Keratinocyte (primary cell): ENCODE measurements around the gene PARD3B. TPM values are rescaled to one million over a fixed set of nuclear protein-coding genes. Genes with fewer than 3 reads are reported as not detected.

Experiments
- DNase-seq: peaks from one replicate; pipeline ENCODE4 v3.0.0-alpha.2; 2011; ENCODE audit warnings: low read depth, missing footprints, low spot score
- FAIRE-seq: peaks from 2 replicates; lab custom pipeline; 2011; peaks lifted over from hg19 to GRCh38; lab: Jason Lieb, UNC
- H2AFZ ChIP-seq: 2 replicates; pipeline ENCODE4 v1.6.0; 2012; ENCODE audit warnings: low read length, control low read depth, inconsistent platforms; ENCODE audit not compliant: control insufficient read depth
- H3K27ac ChIP-seq: 2 replicates; pipeline ENCODE4 v1.5.1; 2011; ENCODE audit warnings: low read length; ENCODE audit not compliant: control insufficient read depth, insufficient read depth
- H3K27me3 ChIP-seq: 3 replicates; pipeline ENCODE4 v1.6.0; 2011; ENCODE audit warnings: low read length; ENCODE audit not compliant: control insufficient read depth, insufficient read depth; ENCODE audit errors: extremely low read depth
- H3K36me3 ChIP-seq, 2 experiments: 2 replicates in 1 of 2; 3 replicates in 1 of 2; pipeline ENCODE4 v1.5.1; 2011; ENCODE audit warnings: low read length in 2 of 2, mild to moderate bottlenecking in 1 of 2; ENCODE audit not compliant: control insufficient read depth in 2 of 2, insufficient read depth in 2 of 2; ENCODE audit errors: extremely low read depth in 1 of 2
- H3K4me1 ChIP-seq: 3 replicates; pipeline ENCODE4 v1.5.1; 2011; ENCODE audit warnings: low read length; ENCODE audit not compliant: control insufficient read depth, insufficient read depth; ENCODE audit errors: extremely low read depth
- H3K4me2 ChIP-seq: 3 replicates; pipeline ENCODE4 v1.6.0; 2011; ENCODE audit warnings: low read depth, low read length; ENCODE audit not compliant: control insufficient read depth, insufficient read depth; ENCODE audit errors: extremely low read depth
- H3K4me3 ChIP-seq, 3 experiments: fragments of 200-600 bp in 1 of 3; sonication (generic) in 1 of 3; 2 replicates in 2 of 3; 3 replicates in 1 of 3; pipeline ENCODE4 v1.5.1; 2011 to 2016; ENCODE audit warnings: low read length in 3 of 3, mild to moderate bottlenecking in 3 of 3, control low read depth in 2 of 3, inconsistent platforms in 1 of 3, low read depth in 1 of 3, mixed read lengths in 1 of 3, mixed run types in 1 of 3, moderate library complexity in 1 of 3; ENCODE audit not compliant: control insufficient read depth in 2 of 3, insufficient read depth in 2 of 3; ENCODE audit errors: extremely low read depth in 1 of 3
- H3K79me2 ChIP-seq: 2 replicates; pipeline ENCODE4 v1.6.0; 2012; ENCODE audit warnings: low read length; ENCODE audit not compliant: control insufficient read depth, insufficient read depth
- H3K9ac ChIP-seq: 3 replicates; pipeline ENCODE4 v1.6.0; 2011; ENCODE audit warnings: low read length; ENCODE audit not compliant: control insufficient read depth, insufficient read depth; ENCODE audit errors: extremely low read depth
- H3K9me1 ChIP-seq: 3 replicates; pipeline ENCODE4 v1.6.0; 2011; ENCODE audit warnings: low read length; ENCODE audit not compliant: control insufficient read depth, insufficient read depth; ENCODE audit errors: extremely low read depth
- H3K9me3 ChIP-seq: 2 replicates; pipeline ENCODE4 v1.5.1; 2012; ENCODE audit warnings: low read depth, low read length; ENCODE audit not compliant: control insufficient read depth
- H4K20me1 ChIP-seq: 3 replicates; pipeline ENCODE4 v1.6.0; 2011; ENCODE audit warnings: low read length; ENCODE audit not compliant: control insufficient read depth, insufficient read depth; ENCODE audit errors: extremely low read depth
- CTCF ChIP-seq, 3 experiments: IDR thresholded peaks in 1 of 3; conservative IDR thresholded peaks in 1 of 3; optimal IDR thresholded peaks in 1 of 3; 2 replicates in 2 of 3; 3 replicates in 1 of 3; pipeline versions ENCODE3 to v1.5.1; 2011; ENCODE audit warnings: low read length in 3 of 3, mild to moderate bottlenecking in 3 of 3, moderate library complexity in 2 of 3, control low read depth in 1 of 3, inconsistent platforms in 1 of 3; ENCODE audit not compliant: insufficient read depth in 2 of 3; ENCODE audit errors: extremely low read depth in 1 of 3
- EZH2 ChIP-seq: IDR thresholded peaks from one replicate; pipeline ENCODE4 v1.6.1; 2012; ENCODE audit warnings: inconsistent platforms, mild to moderate bottlenecking, low read length, moderate library complexity
- dilution Hi-C: fragments of 300-500 bp; cut with MboI; formaldehyde crosslinking; loops from one replicate; pipeline ENCODE4 v1.7.0; 2020; ENCODE audit warnings: low sequenced_read_pairs; ENCODE audit not compliant: extremely low pct_ligation_motif_present
- polyA plus RNA-seq, 5 experiments: library from polyadenylated mRNA; depleted of rRNA in 3 of 5; stranded (reverse) in 3 of 5; stranded (forward) in 1 of 5; unstranded in 1 of 5; fragments of >200 nt; gene quantifications; 1 replicate in 1 of 5; 2 replicates in 3 of 5; 3 replicates in 1 of 5; pipeline versions ENCODE4 v1.2.1 to v1.2.3, GENCODE V29; 2011 to 2012; ENCODE audit warnings: missing spikeins in 2 of 5, low read depth in 1 of 5, low replicate concordance in 1 of 5

The PARD3B gene
- polyA plus RNA-seq, 1 donor (not counting 4 experiments of a cell fraction or from before 2014, with no cell fraction given): 1.2 TPM

- FAIRE-seq: no peak
- Histone ChIP-seq H3K9ac (no peak overlapping the region), H3K27me3 (no peaks in the 10 kb centered on the region), H3K4me2 (no peak overlapping the region), H3K27ac (no peak overlapping the region), H4K20me1 (no peaks in the 10 kb centered on the region), H3K4me3 (no peak overlapping the region), H3K9me1 (no peaks in the 10 kb centered on the region), H3K79me2 (no peaks in the 10 kb centered on the region), H3K36me3 (no peaks in the 10 kb centered on the region), H2AFZ (no peak overlapping the region), H3K9me3 (no peaks in the 10 kb centered on the region), H3K4me1 (no peaks in the 10 kb centered on the region)
- no peak for DNase-seq
- dilution Hi-C loops: no loop called here
- TF ChIP-seq CTCF (optimal IDR thresholded peaks at IDR 0.05 in 1 of 3, IDR thresholded peaks at IDR 0.05 in 1 of 3, conservative IDR thresholded peaks at IDR 0.05 in 1 of 3; ENCODE audit: extremely low read depth in 1 of 3, insufficient read depth in 2 of 3, low read length in 3 of 3): no peak
- TF ChIP-seq EZH2: no peak
Measured at GRCh38 chr2:204647626-204648025, 102.4 kb downstream of the PARD3B start.

- H3K36me3 ChIP-seq: no peaks in the 10 kb centered on the region
- no peaks in the 10 kb centered on the region for H3K9me3 ChIP-seq
- no peak overlapping the region for H3K4me3 ChIP-seq
- no peak overlapping the region for H3K4me2 ChIP-seq
- no peaks in the 10 kb centered on the region for H3K9me1 ChIP-seq
- H4K20me1 ChIP-seq: no peaks in the 10 kb centered on the region
- H3K79me2 ChIP-seq: no peaks in the 10 kb centered on the region
- no peak overlapping the region for H3K9ac ChIP-seq
- H3K4me1 ChIP-seq: peaks cover 8% of the 10 kb centered on the region
- H3K27me3 ChIP-seq: no peaks in the 10 kb centered on the region
- no peak for FAIRE-seq
- no peak overlapping the region for H3K27ac ChIP-seq
- dilution Hi-C loops: no loop called here
- TF ChIP-seq EZH2: no peak
- no peak for TF ChIP-seq CTCF (optimal IDR thresholded peaks at IDR 0.05 in 1 of 3, IDR thresholded peaks at IDR 0.05 in 1 of 3, conservative IDR thresholded peaks at IDR 0.05 in 1 of 3; ENCODE audit: extremely low read depth in 1 of 3, insufficient read depth in 2 of 3, low read length in 3 of 3)
- H2AFZ ChIP-seq: no peak overlapping the region
- no peak for DNase-seq
Measured at GRCh38 chr2:204650611-204651010, 105.3 kb downstream of the PARD3B start.
